Activated T-cell treated with anti-CD3 and anti-CD28 coated beads, Interleukin-2, amount 50 U/mL, for 4 hours (primary cell): ENCODE measurements around the gene GLIS1. TPM values are rescaled to one million over a fixed set of nuclear protein-coding genes. Genes with fewer than 3 reads are reported as not detected.

Source experiments
- ATAC-seq, 2 donors: fragments of 200-7000 bp; cut with Tn5 transposase; one replicate each; pipeline ENCODE4 v1.10.0; 2021
- DNase-seq: peaks from one replicate; pipeline ENCODE4 v3.0.0-alpha.2; 2020
- H3K27me3 Mint-ChIP-seq: one replicate; pipeline ENCODE4 v1.8.0; 2021; ENCODE audit warnings: low read depth, mixed read lengths
- H3K36me3 Mint-ChIP-seq: one replicate; pipeline ENCODE4 v1.8.0; 2022; ENCODE audit warnings: mixed read lengths; ENCODE audit not compliant: insufficient read depth
- H3K4me1 Mint-ChIP-seq: one replicate; pipeline ENCODE4 v1.8.0; 2021; ENCODE audit warnings: low read depth, mixed read lengths
- H3K4me3 Mint-ChIP-seq: one replicate; pipeline ENCODE4 v1.8.0; 2021; ENCODE audit warnings: mild to moderate bottlenecking, moderate library complexity, mixed read lengths
- H3K9me3 Mint-ChIP-seq: one replicate; pipeline ENCODE4 v1.8.0; 2021; ENCODE audit warnings: mixed read lengths
- total RNA-seq, 3 donors: library from RNA; stranded (reverse); gene quantifications; one replicate each; pipeline ENCODE4 v1.2.1, GENCODE V29; 2021

Gene GLIS1
- total RNA-seq, 3 donors from 2014 or later = not detected

DNA sequence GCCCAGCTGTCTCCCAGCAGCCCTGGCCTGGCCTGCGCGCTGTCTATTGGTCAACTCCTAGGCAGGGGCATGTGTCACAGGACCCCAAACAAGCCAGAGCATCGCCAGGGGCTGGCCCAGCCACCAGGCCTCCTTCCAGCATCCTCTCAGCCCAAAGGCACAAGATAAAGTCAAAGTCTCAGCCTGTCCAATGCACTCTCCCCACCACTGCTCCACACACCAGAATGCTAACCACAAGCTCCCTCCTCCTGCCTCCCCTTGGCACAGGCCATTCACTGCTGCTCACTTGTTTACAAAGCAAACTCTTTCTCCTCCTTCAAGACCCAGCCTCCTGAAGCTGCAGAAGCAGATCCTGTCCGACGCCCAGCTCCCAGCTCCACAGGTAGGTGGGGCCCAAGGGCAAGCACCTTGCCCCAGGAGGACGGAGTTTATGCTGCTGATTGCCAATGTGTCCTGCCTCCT is 146.4 kb downstream of the GLIS1 start:
- ATAC-seq = no peak
- H3K27me3 Mint-ChIP-seq = no peaks in the 10 kb centered on the region
- DNase-seq = no peak
- H3K4me1 Mint-ChIP-seq = no peaks in the 10 kb centered on the region
- H3K9me3 Mint-ChIP-seq = no peaks in the 10 kb centered on the region
- no peak overlapping the region for H3K4me3 Mint-ChIP-seq
- no peaks in the 10 kb centered on the region for H3K36me3 Mint-ChIP-seq

- Mint-ChIP-seq H3K4me3 (no peak overlapping the region), H3K36me3 (no peaks in the 10 kb centered on the region), H3K9me3 (no peaks in the 10 kb centered on the region), H3K27me3 (no peaks in the 10 kb centered on the region), H3K4me1 (no peaks in the 10 kb centered on the region)
- ATAC-seq (no peak), DNase-seq (no peak)
Observed at GRCh38 chr1:53591924-53592323, 147.0 kb downstream of the GLIS1 start.

GRCh38 chr1:53590531-53591515 is 148.1 kb downstream of the GLIS1 start:
- Mint-ChIP-seq H3K27me3 (no peaks in the 10 kb centered on the region), H3K36me3 (no peaks in the 10 kb centered on the region), H3K4me3 (no peak overlapping the region), H3K4me1 (no peaks in the 10 kb centered on the region), H3K9me3 (no peaks in the 10 kb centered on the region)
- no peak for ATAC-seq
- DNase-seq = no peak

GRCh38 chr1:53590104-53590503 is 148.9 kb downstream of the GLIS1 start:
- H3K27me3 Mint-ChIP-seq = no peaks in the 10 kb centered on the region
- H3K36me3 Mint-ChIP-seq = no peaks in the 10 kb centered on the region
- H3K9me3 Mint-ChIP-seq = no peaks in the 10 kb centered on the region
- peaks cover 4% of the 10 kb centered on the region for H3K4me1 Mint-ChIP-seq
- ATAC-seq (no peak), DNase-seq (no peak)
- no peak overlapping the region for H3K4me3 Mint-ChIP-seq

DNA sequence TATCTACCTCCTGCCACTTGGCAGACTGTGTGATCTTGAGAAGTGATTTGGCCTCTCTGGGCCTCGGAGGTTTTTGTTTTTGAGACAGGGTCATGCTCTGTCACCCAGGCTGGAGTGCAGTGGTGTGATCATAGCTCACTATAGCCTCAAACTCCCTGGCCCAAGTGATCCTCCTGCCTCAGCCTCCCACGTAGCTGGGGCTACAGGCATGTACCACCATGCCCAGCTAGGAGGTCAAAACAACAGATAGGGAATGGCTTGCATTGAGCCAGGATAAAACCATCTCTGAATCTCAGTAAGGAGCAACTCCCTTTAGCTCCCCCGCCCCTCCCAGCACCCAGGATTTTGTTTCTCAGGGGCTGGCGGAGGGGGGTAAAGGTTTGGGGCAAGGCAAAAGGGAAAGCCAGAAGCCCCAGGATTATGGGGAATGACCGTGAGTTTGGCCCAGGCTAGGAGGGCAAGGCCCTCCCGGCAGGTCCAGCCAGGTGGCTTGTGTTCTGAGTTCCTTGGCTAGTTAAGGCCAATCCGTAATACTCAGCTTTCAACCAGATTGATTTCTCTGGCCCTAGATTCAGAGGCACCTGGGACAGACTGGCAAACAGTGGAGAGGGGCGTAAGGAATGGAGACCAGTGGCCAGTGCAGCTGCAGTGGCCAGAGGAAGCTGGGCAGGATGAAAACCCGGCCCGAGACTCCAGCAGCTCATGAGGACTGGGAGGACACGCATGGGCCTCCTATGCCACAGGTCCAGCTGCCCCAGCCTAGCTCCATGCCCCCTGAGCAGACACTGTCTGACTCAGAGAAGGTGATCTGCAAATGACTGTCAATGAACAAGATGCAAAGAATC is 149.7 kb downstream of the GLIS1 start:
- DNase-seq = no peak
- Mint-ChIP-seq H3K36me3 (no peaks in the 10 kb centered on the region), H3K9me3 (no peaks in the 10 kb centered on the region), H3K27me3 (no peaks in the 10 kb centered on the region), H3K4me3 (no peak overlapping the region), H3K4me1 (peaks cover 12% of the 10 kb centered on the region)
- ATAC-seq = no peak

DNA sequence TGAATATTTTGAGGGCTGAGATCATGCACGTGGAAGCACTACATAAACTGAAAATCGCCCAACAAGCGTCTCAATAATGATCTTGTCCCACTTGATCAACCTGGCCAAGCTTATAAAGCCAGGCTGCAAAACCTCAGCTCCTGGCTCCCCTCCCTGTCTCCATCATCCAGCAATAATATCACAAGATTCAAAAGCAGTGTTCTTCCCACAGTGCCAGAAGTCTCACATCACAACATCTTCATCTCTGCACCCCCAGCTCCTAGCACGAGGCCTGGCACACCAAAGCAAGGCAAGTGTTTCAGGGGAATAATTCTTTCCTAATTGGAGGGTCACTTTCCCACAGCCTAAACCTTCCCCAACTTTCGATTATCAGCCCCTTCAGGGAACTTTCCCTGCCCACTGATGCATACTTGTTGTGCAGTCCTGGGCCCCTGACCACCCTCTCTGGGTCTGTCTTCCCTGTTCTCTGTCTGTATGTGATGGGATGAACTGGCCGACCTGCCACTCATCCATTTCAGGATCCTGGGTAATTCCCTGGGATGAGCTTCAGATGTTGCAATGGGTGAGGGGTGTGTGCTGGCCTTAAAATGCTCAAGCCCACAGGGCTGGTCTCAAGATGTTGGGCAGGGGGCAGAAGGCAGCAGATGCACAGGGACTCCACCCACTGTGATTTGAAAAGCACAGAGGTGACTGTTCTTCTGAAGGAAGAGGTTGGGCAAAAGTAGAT is 150.7 kb downstream of the GLIS1 start:
- Mint-ChIP-seq H3K4me1 (peaks cover 12% of the 10 kb centered on the region), H3K27me3 (no peaks in the 10 kb centered on the region), H3K36me3 (no peaks in the 10 kb centered on the region), H3K9me3 (no peaks in the 10 kb centered on the region), H3K4me3 (no peak overlapping the region)
- no peak for DNase-seq
- ATAC-seq = no peak

DNA sequence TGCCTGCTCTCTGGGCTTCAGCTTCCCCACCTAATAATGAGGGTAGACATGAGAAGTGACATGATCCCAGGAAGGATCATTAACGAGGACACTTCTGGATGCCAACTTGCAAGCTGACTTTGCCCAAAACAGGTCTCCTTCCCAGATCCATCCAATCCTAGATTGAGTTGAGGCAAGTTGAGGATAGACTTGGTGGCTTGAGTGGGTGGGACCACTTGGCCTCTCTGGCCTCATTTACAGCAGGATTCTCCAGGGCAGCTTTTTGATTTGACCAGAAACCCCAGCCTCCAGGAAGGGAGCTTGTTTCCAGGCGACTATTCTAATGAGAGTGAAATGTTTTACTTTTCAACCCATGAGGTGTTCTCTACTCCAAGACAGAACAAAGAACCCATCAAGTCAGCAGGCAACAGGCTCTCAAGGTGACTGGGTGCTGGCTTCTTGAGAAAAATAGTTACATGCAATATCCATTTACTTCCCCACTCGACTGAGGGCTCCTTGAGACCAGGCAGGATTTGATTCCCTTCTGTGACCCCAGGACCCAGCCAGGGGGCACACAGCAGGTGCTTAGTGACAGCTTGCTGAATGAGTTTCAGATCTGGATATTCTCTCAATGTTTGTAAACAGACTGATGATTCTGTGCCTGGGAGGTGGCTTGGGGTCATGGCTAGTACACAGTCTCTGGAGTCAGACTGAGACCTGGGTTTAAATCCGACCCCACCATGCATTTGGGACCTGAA is 151.5 kb downstream of the GLIS1 start:
- ATAC-seq (no peak), DNase-seq (no peak)
- Mint-ChIP-seq H3K36me3 (no peaks in the 10 kb centered on the region), H3K27me3 (no peaks in the 10 kb centered on the region), H3K9me3 (no peaks in the 10 kb centered on the region), H3K4me3 (no peak overlapping the region), H3K4me1 (peaks cover 14% of the 10 kb centered on the region)

DNA sequence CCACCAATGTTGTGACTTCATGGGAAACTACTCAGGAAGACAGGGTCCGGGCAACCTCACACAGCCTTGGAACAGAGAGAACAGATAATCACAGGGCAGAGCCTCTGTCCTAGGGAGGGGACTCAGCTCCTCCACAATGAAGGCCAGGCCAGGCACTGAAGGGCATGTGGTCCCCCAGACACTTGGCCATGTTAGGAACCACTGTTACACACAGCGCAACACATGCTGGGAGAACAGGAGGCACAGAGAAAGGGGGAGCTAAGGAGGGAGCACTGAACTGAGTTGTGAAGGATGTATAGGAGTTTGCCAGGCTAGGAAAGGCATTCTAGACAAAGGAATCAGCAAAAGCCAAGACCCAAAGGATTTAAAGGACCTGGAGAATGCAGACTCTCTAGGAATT is 152.2 kb downstream of the GLIS1 start:
- Mint-ChIP-seq H3K27me3 (no peaks in the 10 kb centered on the region), H3K9me3 (no peaks in the 10 kb centered on the region), H3K4me3 (no peak overlapping the region), H3K4me1 (peaks cover 14% of the 10 kb centered on the region), H3K36me3 (no peaks in the 10 kb centered on the region)
- DNase-seq (no peak), ATAC-seq (no peak)

GRCh38 chr1:53585565-53585964 is 153.4 kb downstream of the GLIS1 start:
- no peak for DNase-seq
- ATAC-seq = no peak
- no peak overlapping the region for H3K4me3 Mint-ChIP-seq
- no peaks in the 10 kb centered on the region for H3K36me3 Mint-ChIP-seq
- H3K9me3 Mint-ChIP-seq = no peaks in the 10 kb centered on the region
- peaks cover 14% of the 10 kb centered on the region for H3K4me1 Mint-ChIP-seq
- no peaks in the 10 kb centered on the region for H3K27me3 Mint-ChIP-seq

DNA sequence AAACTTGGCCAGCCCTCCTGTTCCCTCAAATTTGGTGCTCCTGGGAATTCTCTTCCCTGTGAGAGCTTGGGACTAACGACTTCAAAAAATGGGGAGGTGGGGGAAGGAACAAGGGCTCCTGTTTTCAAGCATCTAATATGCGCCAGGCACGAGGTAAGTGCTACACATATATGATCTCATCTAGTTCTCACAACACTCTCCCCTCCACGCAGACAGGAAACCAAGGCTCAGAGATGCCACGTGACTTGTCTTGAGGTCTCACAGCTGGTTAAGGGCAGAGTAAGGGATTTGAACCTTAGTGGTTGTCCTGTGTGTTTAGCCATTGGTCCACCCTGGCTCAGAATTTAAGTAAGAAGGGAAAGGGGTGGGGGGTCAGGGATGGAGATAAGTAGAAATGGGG is 153.8 kb downstream of the GLIS1 start:
- H3K27me3 Mint-ChIP-seq = no peaks in the 10 kb centered on the region
- no peaks in the 10 kb centered on the region for H3K36me3 Mint-ChIP-seq
- H3K4me3 Mint-ChIP-seq = no peak overlapping the region
- H3K4me1 Mint-ChIP-seq = peaks cover 14% of the 10 kb centered on the region
- H3K9me3 Mint-ChIP-seq = no peaks in the 10 kb centered on the region
- DNase-seq = no peak
- peak; percentile 30 to 64 for ATAC-seq

GRCh38 chr1:53584777-53585107 is 154.2 kb downstream of the GLIS1 start:
- Mint-ChIP-seq H3K36me3 (no peaks in the 10 kb centered on the region), H3K27me3 (no peaks in the 10 kb centered on the region), H3K9me3 (no peaks in the 10 kb centered on the region), H3K4me1 (peaks cover 14% of the 10 kb centered on the region), H3K4me3 (no peak overlapping the region)
- DNase-seq = no peak
- no peak for ATAC-seq

GRCh38 chr1:53583868-53584776 is 154.8 kb downstream of the GLIS1 start:
- no peak for DNase-seq
- H3K36me3 Mint-ChIP-seq = no peaks in the 10 kb centered on the region
- H3K27me3 Mint-ChIP-seq = no peaks in the 10 kb centered on the region
- no peak for ATAC-seq
- no peaks in the 10 kb centered on the region for H3K9me3 Mint-ChIP-seq
- H3K4me1 Mint-ChIP-seq = peaks cover 14% of the 10 kb centered on the region
- H3K4me3 Mint-ChIP-seq = no peak overlapping the region
